ENCODE measurements around the gene SGCA.
A peak's percentile ranks its signal among the peaks of the same experiment; 100 is the strongest.

DNA sequence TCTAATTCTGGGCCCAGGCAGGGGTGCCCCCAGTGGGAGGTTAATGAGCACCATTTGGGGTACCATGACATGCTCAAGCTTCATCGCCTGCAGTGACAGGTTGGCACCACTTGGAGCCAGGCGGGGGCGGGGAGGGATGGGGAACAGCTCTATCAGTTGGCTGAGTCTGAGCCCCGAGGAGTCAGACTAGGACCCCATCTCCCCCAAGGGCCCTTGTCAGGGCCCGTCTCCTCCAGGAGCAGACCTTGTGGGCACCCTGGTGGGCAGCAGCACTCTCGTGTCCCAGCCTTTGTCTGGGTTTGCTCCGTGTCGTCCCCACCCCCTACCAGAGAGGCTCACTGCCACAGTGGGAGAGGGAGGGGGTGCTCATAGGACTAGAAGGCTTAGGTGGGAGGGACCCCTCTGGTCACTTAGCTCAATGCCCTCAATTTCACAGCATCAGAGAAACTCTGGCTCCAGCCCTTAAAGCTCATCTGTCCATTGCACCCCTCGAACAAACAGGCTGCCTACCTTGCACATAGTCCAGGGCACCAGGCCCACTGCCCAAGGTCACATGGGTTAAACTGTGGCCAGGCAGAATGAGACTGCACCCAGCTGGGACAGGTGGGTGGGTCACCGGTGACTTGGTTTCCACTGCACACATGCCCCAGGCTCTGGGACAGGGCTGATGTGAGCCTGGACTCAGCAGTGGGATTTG is 19.4 kb upstream of the SGCA start:
- TF ChIP-seq, protein P1, sequence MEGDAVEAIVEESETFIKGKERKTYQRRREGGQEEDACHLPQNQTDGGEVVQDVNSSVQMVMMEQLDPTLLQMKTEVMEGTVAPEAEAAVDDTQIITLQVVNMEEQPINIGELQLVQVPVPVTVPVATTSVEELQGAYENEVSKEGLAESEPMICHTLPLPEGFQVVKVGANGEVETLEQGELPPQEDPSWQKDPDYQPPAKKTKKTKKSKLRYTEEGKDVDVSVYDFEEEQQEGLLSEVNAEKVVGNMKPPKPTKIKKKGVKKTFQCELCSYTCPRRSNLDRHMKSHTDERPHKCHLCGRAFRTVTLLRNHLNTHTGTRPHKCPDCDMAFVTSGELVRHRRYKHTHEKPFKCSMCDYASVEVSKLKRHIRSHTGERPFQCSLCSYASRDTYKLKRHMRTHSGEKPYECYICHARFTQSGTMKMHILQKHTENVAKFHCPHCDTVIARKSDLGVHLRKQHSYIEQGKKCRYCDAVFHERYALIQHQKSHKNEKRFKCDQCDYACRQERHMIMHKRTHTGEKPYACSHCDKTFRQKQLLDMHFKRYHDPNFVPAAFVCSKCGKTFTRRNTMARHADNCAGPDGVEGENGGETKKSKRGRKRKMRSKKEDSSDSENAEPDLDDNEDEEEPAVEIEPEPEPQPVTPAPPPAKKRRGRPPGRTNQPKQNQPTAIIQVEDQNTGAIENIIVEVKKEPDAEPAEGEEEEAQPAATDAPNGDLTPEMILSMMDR (IDR thresholded peaks at IDR 0.05) = peak in 1 of 2 donors; percentile 11
- TF ChIP-seq POLR2A (IDR thresholded peaks at IDR 0.05) = no peak

Data from suprapubic skin (tissue), 3 donors.